Tibial nerve (tissue), 4 donors: ENCODE measurements around the gene ZBED4. TPM values are rescaled to one million over a fixed set of nuclear protein-coding genes. Genes with fewer than 3 reads are reported as not detected.

Experiments
- DNase-seq, 2 donors: peaks; one replicate each; pipeline ENCODE4 v3.0.0-alpha.2; 2019; ENCODE audit warnings: low spot score in 2 of 2
- H3K27ac ChIP-seq, 4 donors: fragments of 200-600 bp; sonication (generic) in 3 of 4; one replicate each; pipeline ENCODE4 v1.5.1; 2017 to 2019; ENCODE audit warnings: mild to moderate bottlenecking in 1 of 4
- H3K27me3 ChIP-seq, 2 donors: fragments of 200-600 bp; sonication (generic) in 1 of 2; one replicate each; pipeline versions ENCODE4 v1.5.1 to v1.6.0; 2017 to 2019
- H3K36me3 ChIP-seq, 3 donors: fragments of 200-600 bp; sonication (generic); one replicate each; pipeline ENCODE4 v1.5.1; 2018 to 2019
- H3K4me1 ChIP-seq, 4 donors: fragments of 200-600 bp; sonication (generic) in 3 of 4; one replicate each; pipeline ENCODE4 v1.5.1; 2017 to 2019
- H3K4me3 ChIP-seq, 4 donors: fragments of 200-600 bp; sonication (generic) in 3 of 4; one replicate each; pipeline ENCODE4 v1.5.1; 2017 to 2019; ENCODE audit warnings: mild to moderate bottlenecking in 1 of 4, moderate library complexity in 1 of 4
- H3K9me3 ChIP-seq, 4 donors: fragments of 200-600 bp; sonication (generic) in 3 of 4; one replicate each; pipeline ENCODE4 v1.5.1; 2017 to 2019
- EP300 ChIP-seq, 2 donors: sonication (generic); formaldehyde crosslinking; IDR thresholded peaks; one replicate each; pipeline ENCODE4 v1.6.1; 2017; ENCODE audit warnings: antibody characterized with exemption in 2 of 2, mild to moderate bottlenecking in 1 of 2
- POLR2A ChIP-seq, 2 donors: fragments of 450-650 bp; IDR thresholded peaks; one replicate each; pipeline ENCODE4 v1.6.1; 2017; ENCODE audit warnings: antibody characterized with exemption in 2 of 2, mild to moderate bottlenecking in 2 of 2, moderate library complexity in 2 of 2
- WGBS, 2 donors: methylation state at CpG; one replicate each; pipeline ENCODE4 v1.1.5; 2018; 5-methylcytosine and 5-hydroxymethylcytosine counted together
- small RNA-seq: library from RNA; depleted of rRNA; stranded (forward); fragments of <200 nt; gene quantifications from one replicate; pipeline ENCODE3, GENCODE V24; 2016
- total RNA-seq, 4 donors: library from RNA; depleted of rRNA; stranded (reverse); fragments of >200 nt; gene quantifications; one replicate each; pipeline ENCODE4 v1.1.0, GENCODE V29; 2016
- TF ChIP-seq, protein P1 (sequence below), 5 experiments: fragments of 200-600 bp in 3 of 5; fragments of 450-650 bp in 2 of 5; sonication (generic) in 3 of 5; IDR thresholded peaks; one replicate each; pipeline ENCODE4 v1.5.1; 2016 to 2019; ENCODE audit warnings: antibody characterized with exemption in 5 of 5, mild to moderate bottlenecking in 3 of 5, moderate library complexity in 2 of 5

The ZBED4 gene
- total RNA-seq, 4 donors from 2014 or later, result 5.9 to 12.3 (median 7.3) TPM

DNA sequence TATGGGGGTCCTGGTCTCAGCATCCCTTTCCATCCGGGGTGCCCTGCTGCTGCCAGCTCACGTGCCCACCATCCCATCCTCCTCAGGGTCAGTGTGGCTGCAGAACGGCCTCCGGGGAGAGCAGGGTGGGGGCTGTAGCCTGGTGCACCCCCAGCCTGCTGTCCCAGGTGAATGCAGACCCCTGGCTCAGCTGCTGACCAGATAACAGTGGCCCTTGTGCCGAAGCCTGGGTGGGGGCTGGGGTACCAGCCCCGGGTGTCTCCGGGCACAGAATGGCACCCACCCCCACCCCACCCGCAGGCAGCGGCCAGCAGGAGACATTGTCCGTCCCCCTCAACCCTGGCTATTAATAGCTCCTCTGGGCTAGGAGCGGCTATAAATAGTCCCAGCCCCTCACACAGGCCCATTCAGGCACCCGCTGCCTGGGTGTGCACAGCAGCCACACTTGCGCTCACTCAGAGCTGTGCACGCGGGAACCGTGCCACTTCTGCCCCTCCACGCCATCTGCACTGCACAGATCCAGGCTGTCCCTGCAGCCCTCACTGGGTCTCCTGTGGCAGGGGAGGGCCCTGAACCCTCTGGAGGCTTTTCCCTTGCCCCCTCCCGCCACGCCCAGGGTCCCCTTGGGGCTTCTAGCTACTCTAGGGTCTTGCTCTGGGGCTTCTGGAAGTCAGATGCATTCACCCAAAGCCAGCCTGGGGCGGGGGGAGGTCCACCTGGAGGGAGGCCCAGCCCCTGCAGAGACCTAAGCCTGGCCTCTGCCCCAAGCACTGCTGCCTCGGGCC lies 83.5 kb downstream of the ZBED4 start:
- Histone ChIP-seq H3K27ac (peak overlapping the region; percentile 91 to 98 (median 96)), H3K27me3 (no peaks in the 10 kb centered on the region), H3K4me1 (peaks cover 0 to 69% (median 47%) of the 10 kb centered on the region in 4 donors), H3K4me3 (peak overlapping the region in 2 of 4 donors; percentile 51 to 60), H3K36me3 (no peaks in the 10 kb centered on the region), H3K9me3 (no peaks in the 10 kb centered on the region)
- TF ChIP-seq EP300 (IDR thresholded peaks at IDR 0.05) (peak in 1 of 2 donors; percentile 73), POLR2A (IDR thresholded peaks at IDR 0.05) (no peak)
- TF ChIP-seq, protein P1, sequence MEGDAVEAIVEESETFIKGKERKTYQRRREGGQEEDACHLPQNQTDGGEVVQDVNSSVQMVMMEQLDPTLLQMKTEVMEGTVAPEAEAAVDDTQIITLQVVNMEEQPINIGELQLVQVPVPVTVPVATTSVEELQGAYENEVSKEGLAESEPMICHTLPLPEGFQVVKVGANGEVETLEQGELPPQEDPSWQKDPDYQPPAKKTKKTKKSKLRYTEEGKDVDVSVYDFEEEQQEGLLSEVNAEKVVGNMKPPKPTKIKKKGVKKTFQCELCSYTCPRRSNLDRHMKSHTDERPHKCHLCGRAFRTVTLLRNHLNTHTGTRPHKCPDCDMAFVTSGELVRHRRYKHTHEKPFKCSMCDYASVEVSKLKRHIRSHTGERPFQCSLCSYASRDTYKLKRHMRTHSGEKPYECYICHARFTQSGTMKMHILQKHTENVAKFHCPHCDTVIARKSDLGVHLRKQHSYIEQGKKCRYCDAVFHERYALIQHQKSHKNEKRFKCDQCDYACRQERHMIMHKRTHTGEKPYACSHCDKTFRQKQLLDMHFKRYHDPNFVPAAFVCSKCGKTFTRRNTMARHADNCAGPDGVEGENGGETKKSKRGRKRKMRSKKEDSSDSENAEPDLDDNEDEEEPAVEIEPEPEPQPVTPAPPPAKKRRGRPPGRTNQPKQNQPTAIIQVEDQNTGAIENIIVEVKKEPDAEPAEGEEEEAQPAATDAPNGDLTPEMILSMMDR (IDR thresholded peaks at IDR 0.05), result no peak
- no peak for DNase-seq
- WGBS, 2 donors, result 35 to 39% methylated on average over 16 to 19 of the region's 21 CpGs

DNA sequence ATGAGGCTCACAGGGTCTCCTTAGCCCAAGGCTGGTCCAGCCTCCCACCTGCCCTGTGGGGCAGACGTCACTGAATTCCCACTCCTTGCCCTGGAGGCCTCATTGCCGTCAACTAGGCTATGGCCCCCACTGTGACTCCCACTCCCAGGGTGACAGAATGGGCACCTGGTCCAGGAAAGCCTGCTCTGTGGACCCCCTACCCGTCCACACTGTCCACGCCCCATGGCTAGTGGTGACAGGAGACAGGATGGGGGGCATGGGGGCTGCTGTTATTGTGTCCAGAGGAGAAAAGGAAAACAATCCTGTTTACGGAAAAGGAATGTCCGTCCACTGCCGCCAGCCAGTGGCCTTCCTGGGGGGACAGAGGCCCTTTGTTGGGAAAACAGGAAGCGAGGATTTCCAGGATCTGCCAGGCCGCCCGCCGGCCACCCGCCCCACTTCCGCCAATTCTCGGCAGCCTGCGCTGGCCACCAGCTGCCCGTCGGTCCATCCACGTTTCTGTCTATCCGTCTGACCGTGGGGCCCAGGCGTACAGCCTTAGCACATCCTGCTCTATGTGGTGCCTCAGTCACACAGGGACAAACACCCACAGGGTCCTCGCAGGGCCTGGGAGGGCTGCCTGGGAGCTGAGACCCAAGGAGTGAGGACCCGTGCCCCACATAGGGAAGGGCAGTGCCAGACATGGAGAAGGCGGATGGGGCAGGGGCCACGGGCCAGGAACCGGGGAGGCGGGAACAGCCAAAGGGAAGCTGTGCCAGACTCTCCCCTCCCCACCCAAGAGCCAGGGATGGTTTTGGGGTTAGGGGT lies 84.3 kb downstream of the ZBED4 start:
- 40 to 54% methylated on average over 25 to 27 of the region's 27 CpGs for WGBS, 2 donors
- peak overlapping the region in 1 of 4 donors; percentile 51 for H3K4me3 ChIP-seq
- H3K27me3 ChIP-seq, result no peaks in the 10 kb centered on the region
- H3K36me3 ChIP-seq, result no peaks in the 10 kb centered on the region
- no peak for DNase-seq
- peak overlapping the region; percentile 91 to 98 (median 96) for H3K27ac ChIP-seq
- H3K4me1 ChIP-seq, result peaks cover 0 to 61% (median 41%) of the 10 kb centered on the region in 4 donors
- TF ChIP-seq POLR2A (IDR thresholded peaks at IDR 0.05) (no peak), EP300 (IDR thresholded peaks at IDR 0.05) (peak; percentile 65 to 84)
- H3K9me3 ChIP-seq, result no peaks in the 10 kb centered on the region

DNA sequence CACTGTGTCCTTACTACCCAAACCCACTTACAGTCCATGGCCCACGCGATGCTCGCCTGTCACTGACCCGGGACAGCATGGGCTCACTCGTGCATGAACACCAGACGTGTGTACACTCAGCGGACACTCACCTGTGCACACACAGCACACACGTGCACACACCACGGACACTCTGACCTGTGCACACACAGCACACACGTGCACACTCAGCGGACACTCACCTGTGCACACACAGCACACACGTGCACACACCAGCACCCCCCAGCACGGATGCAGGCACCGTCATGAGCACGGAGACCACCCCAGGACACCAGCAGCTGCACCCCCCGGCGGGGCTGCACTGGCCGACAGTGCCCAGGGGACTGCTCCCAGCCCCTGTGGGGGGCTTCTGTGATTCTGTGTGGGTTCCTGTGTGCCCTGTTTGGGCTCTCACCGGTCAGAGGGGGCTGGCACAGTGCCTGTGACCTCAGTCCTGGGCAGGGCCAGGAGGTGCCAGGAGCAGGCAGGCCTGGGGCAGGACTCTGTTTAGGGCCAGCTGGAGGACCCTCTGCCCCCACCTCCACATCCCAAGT lies 85.0 kb downstream of the ZBED4 start:
- peak overlapping the region; percentile 91 to 98 (median 96) for H3K27ac ChIP-seq
- H3K9me3 ChIP-seq, result no peaks in the 10 kb centered on the region
- no peak overlapping the region for H3K4me3 ChIP-seq
- peaks cover 0 to 54% (median 35%) of the 10 kb centered on the region in 4 donors for H3K4me1 ChIP-seq
- no peaks in the 10 kb centered on the region for H3K36me3 ChIP-seq
- TF ChIP-seq, protein P1 (IDR thresholded peaks at IDR 0.05), result no peak
- no peak for TF ChIP-seq POLR2A (IDR thresholded peaks at IDR 0.05)
- TF ChIP-seq EP300 (IDR thresholded peaks at IDR 0.05), result no peak
- 79 to 87% methylated on average over 12 to 15 of the region's 19 CpGs for WGBS, 2 donors
- no peak for DNase-seq
- H3K27me3 ChIP-seq, result no peaks in the 10 kb centered on the region

Small RNA genes within 50 kb of the gene (small RNA-seq; reads per million reads assigned to genes)
- gene AL117328.1 (not detected), gene RF00017 (not detected)

Other genes starting within 250 kb of the ZBED4 start
- 10 to 100 TPM; 44.6 to 74.9 (median 60.4) TPM for gene BRD1, start 26.0 kb upstream of the ZBED4 start, total RNA-seq
- gene ALG12, start 64.6 kb downstream of the ZBED4 start, total RNA-seq, result 10 to 100 TPM in 3 of 4 donors, 1 to 10 TPM in 1; 9.0 to 17.4 (median 14.5) TPM
- 10 to 100 TPM; 44.8 to 80.4 (median 65.1) TPM for gene CRELD2, start 64.8 kb downstream of the ZBED4 start, total RNA-seq
- 100 to 1,000 TPM in 3 of 4 donors, 10 to 100 TPM in 1; 98.3 to 138 (median 119) TPM for gene PIM3, start 106.9 kb downstream of the ZBED4 start, total RNA-seq
- not detected for gene IL17REL, start 158.9 kb downstream of the ZBED4 start, total RNA-seq
- gene TTLL8, start 204.5 kb downstream of the ZBED4 start, total RNA-seq, result not detected
- gene MLC1, start 231.6 kb downstream of the ZBED4 start, total RNA-seq, result not detected
- gene MOV10L1, start 236.2 kb downstream of the ZBED4 start, total RNA-seq, result 1 to 10 TPM; 1.0 to 3.7 (median 2.6) TPM